Activated CD4-positive, alpha-beta T cell treated with anti-CD3 and anti-CD28 coated beads, Interleukin-2, amount 50 U/mL, for 24 hours (primary cell): Measurements from ENCODE around the gene UBE2L5.
A peak's percentile ranks its signal among the peaks of the same experiment; 100 is the strongest.

Source experiments
- DNase-seq, 2 donors: peaks; one replicate each; pipeline ENCODE4 v3.0.0-alpha.2; 2020; ENCODE audit warnings: low read depth in 1 of 2, low spot score in 1 of 2

The UBE2L5 gene

DNA sequence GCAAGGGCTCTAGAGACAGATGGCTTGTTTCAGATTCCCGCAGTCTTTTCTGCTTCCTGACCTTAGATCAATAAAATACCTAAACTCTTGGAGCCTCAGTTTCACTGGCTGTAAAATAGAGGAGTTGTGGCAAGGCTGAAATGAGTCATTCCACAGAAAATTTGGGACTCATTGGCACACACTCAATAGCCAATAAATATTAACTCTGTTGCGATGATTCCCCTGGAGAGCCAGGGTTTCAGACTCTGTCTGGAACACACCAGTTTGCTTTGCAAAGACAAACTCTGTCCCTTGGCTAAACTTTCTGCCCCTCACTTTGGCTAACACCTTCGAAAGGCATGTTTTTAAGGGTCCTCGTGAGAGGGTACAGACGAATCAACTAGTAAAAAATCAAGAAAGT lies 18.1 kb upstream of the UBE2L5 start:
- DNase-seq: no peak

DNA sequence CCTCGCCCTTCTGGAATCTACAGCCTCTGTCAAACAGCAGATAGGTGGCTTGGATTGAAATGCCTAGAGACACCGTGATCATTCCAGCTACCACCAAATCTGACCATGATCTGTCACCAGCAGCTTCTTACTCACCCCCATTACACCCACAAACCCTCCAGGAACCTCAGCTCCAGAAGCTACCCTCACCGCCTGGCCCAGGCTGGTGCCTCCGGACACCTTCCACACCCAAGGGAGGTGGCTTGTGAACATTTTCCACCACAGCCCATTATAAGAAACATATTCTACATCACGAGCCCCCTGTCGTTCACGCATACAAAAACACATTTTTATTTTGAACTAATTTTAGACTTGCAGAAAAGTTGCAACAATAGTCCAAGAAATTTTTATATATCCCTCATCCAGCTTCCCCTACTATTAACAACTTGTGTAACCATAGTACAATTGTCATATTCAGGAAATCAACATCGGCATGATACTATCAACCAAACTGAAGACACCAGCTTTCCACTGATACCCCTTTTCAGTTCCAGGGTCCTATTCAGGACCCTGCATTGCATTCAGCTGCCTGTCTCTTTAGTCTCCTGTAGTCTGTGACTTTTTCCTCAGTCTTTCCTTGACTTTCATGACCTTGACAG lies 15.4 kb upstream of the UBE2L5 start:
- no peak for DNase-seq

DNA sequence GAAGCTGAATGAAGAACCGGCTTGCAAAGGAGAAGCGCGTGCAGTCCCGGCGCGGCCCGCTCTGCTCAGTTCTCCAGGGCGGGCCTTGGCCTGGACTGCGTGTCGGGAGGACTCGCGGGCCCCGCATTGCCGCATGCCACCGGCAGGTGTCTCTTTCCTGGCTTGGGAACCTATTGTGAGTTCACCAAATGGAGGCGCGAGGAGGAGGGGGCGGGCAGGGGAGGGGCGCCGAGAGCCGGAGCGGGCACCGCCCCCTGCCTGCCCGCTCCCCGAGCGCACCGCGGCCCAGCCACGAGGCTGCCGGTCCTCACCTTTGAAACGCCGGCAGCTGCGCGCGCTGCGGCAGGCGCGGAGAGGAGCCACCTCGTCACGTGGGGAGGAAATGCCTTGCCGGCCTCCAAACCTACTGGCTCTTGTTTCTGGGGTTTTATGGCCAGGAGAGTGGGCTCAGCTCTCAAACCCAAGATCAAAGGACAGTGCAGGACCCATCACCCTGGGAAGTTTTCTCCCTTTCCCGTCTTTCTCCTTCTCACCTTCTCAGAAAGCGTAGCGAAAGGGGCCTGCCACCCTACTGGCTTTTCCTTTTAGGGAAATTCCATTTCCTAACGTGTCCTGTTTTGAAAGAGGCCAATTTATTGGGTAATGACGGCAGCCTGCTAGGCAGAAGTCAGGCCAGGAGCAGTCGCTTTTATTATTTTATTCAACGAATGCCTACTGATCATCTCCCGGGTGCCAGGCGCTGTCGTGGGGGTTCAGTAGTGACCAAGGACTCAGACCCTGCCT lies 13.8 kb upstream of the UBE2L5 start:
- peak; percentile 84 to 89 for DNase-seq

DNA sequence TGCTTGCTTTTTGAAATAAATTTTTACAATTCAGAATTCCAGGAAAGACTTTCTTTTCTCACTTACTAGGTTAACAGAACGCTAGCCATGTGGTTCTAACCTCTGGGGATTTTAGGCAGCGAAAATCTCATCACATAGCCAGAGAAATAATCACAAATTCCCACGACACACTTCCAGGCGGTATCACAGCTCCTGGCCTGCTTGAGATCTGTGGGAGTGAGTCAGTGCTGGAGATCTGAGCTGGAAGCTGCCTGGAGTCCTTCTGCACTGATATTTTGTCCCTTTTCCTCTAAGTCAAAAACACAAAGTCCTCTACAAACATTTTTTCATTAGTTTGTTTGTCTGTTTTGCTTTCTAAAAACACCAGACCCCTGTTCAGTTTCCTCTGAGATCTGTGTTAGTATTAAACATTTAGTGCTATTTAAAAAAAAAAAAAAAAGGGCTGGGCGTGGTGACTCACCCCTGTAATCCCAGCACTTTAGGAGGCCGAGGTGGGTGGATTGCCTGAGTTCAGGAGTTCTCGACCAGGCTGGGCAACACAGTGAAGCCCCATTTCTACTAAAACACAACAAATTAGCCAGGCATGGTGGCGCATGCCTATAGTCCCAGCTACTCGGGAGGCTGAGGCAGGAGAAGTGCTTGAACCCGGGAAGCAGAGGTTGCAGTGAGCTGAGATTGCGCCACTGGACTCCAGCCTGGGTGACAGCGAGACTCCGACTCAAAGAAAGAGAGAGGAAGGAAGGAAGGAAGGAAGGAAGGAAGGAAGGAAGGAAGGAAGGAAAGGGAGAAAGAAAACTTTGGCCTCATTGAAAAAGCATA lies 12.2 kb upstream of the UBE2L5 start:
- no peak for DNase-seq

DNA sequence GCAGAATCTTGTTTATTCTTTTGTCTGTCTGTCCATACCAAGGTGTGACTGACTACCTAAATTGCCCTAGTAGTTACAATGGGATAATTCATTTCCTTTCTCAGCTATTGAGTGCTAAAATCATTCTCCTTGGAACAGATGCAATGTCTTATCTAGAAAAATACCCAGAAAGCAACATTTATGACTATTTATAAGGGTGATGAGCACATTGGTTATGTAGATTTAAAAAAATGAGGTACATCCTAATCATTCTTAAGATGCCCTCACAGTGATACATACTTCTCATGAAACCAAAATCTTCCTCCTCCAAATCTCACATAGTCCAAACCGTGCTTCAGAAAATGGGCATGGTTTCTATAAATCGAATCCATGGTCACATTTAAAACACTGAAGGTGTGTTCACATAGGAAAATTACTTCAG lies 11.6 kb upstream of the UBE2L5 start:
- no peak for DNase-seq

DNA sequence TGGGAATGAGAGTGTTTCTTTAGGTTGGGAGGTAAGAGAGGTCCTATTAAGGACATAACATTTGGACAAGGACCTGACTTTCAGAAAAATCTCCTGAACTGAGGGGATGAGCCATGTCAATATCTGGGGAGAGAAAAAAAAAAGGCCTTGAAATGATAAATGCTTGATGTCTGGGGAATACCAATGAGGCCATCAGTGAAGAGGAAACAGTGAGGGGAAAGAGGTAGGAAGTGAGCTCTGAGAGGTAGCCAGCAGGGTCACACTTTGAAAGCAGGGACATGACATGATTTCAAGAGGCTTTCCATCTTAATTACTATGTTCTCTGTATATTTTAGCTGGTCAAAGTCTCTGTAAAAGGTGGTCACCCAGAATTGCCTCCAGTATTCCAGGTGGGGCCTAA lies 9.9 kb upstream of the UBE2L5 start:
- no peak for DNase-seq

DNA sequence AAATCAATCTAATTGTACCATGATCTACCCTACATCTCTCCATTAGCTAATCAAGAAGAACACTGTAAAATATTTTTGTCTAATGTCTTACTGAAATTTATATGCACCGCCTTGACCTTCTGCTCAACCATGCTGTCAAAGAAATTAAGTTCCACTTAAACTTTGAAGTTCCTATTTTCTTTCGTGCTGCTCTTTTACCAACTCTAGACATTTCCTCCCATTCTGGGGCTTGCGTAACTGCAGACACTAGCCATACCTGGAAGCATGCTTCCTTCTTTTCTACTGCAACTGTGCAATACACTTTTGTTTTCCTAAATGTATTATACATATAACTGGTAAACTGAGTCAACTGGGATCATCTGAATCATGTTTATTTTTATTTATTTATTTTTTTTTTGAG lies 8.5 kb upstream of the UBE2L5 start:
- DNase-seq: no peak

DNA sequence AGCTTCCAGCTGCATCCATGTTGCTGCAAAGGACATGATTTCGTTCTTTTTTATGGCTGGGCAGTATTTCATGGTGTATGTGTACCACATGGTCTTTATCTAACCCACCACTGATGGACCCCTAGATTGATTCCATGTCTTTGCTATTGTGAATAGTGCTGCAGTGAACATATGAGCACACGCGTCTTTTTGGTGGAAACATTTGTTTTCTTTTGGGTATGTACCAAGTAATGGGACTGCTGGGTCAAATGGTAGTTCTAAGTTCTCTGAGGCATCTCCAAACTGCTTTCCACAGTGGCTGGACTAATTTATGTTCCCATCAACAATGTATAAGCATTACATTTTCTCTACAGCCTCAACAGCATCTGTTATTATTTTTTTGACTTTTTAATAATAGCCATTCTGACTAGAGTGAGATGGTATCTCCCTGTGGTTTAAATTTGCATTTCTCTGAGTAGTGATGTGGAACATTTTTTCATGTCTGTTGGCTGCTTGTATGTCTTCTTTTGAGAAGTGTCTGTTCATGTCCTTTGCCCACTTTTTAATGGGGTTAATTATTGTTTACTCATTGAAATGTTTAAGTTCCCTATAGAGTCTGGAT lies 6.8 kb upstream of the UBE2L5 start:
- no peak for DNase-seq

DNA sequence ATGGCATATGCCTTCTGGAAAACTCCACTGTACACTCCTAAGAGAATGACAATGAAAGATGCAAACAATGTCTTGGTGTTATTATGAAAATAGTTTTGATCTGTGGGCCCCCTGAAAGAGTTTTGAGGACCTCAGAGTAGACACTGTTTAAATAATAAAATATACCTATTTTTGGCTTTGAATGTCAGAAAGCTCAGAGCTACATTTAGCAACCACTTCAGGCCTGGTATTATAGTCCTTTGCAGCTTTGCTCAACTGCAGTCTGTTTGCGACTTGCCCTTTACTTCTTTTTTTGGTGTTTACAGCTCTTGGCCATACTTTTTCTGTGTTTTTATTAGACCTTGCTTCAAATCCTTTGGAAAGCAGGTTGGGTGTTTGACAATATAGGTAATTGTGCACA lies 5.8 kb upstream of the UBE2L5 start:
- DNase-seq: no peak

DNA sequence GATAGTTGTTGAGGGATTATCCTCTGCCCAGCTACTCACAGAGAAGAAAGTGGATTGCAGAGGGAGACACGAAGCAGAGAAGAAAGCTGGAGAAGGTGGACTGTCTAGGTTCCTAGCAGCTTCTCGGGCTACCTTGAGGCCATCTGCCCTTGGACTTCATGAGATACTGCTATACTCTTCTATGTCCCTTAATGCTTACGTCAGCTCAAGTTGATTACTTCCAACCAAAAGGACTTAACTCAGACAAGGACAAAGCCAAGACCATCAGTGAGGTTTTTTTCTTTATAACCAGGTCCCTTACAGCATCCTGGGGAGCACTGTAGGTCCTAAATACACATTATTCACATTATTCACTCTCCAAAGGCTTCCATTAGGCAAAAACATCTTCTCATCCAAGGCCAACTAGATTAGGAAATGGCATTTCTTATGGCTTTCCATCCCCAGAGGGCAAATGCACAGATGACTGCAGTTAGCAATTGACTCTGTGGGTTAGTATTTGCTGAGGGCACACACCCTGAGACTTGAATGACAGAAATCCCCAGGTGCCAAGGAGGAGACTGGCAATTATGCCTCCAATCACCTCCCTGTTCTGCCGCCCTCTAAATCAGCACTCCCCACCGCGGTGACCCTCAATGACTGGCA lies 4.1 kb upstream of the UBE2L5 start:
- DNase-seq: no peak

DNA sequence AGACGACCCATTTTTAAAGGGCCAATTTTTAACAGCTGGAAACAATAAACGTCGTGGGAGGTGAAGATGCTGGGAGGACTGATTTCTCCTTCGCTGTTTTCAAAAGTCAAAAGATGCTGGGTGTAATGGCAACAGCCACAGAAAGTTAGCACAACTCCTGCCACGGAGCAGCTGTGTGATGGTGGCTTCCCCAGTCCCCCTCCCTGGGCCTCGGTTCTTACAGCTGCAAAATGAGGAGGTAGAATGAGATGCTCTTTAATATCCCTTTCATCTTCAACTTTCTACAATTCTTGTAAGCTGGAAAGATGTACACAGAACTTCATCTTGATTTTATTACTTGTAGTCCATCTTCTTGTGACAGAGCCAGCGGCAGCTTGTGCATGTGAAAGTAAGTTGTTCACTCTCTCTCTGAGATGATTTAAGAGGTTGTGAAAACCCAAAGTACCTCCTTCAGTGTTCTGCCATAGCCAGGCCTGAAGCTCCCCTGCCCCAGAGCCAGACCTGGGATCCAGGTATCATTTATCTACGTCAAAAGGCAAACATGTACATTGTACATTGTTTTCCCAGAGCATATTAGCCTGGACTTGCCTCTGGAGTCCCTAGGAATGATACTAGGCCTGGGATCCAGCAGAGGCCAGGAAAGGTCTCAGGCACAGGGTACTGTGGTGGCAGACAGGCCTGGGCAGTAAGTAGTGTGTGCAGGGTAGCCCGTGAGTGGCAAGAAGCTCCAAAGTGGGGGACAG lies 3.4 kb upstream of the UBE2L5 start:
- DNase-seq: no peak

DNA sequence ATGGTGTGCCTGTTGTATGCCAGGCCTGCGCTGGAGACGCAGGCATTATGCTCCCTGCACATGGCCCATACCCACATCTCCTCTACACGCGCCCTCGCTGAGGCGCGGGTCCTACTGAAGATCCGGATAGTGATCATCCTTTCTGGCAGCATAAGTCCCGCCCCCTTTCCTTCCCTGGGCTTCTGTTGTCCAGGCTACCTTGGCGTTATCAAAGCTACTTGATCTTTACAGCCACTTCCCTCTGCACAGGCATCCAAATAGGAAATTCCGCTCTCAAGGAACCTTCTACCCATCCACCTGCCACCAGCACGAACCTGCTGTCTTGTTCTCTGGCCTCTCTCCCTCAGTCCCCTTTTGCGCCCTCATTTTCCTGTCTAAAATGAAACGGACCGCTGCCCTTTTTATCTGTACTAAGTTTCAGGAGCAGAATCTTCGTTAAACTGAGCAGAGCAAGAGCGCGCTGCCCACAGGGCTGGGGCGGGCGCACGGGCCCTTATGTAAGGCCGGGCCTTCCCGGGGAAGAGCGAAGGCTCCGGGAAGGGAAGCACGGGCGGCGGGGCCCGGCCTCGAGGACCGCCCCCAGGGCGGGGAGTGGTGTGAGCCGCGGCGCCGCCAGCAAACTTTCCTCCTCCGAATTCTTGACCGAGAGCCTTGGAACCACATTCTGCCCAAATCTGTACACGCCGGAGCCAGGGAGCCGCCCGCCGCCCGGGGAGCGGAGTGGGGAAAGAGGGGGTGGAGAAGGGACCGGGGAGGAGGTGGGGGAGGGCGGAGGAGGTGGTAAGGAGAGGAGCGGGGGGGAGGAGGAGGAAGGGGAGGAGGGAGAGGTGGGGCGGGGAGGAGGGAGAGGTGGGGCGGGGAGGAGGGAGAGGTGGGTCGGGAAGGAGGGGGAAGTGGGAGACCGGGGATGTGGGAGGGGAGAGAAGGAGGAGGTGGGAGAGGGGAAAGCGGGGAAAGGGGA lies 920 bp upstream of the UBE2L5 start:
- DNase-seq: peak in 1 of 2 donors; percentile 10

DNA sequence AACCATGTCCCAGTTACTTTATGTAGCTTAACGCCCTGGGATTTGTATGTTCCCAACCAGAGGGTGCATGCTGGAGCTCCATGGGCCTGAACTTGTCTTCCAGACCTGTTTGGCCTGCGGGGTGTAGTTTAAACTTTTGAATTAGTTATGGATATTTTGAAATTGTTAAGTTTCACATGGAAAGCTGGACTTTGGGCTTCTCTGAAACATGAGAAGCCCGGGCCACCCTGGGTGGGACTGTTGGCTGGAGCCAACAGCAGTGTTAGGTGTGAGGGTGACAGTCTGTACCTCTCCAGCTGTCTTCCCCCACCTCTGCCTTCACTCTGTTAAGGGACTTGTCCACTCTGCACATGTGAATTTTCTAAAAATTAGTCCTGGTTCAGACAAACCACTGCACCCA lies 1.6 kb downstream of the UBE2L5 start:
- DNase-seq: no peak

DNA sequence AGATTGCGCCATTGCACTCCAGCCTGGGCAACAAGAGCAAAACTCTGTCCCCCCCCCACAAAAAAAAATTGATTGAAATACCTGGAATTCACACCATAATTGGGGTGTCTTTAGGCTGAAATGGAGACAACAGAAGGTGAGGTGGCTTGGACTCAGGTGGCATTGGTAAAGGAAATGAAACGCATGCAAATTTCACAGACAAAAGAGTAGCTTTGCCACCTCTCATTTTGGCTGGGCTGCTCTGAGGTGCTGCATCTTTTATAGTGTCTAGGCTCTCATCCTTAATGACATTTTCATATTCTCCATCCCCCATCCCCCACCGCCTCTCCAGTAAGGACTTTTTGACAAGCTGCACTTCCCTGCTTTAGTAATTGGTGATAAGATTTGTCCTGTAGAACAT lies 6.9 kb downstream of the UBE2L5 start:
- no peak for DNase-seq

DNA sequence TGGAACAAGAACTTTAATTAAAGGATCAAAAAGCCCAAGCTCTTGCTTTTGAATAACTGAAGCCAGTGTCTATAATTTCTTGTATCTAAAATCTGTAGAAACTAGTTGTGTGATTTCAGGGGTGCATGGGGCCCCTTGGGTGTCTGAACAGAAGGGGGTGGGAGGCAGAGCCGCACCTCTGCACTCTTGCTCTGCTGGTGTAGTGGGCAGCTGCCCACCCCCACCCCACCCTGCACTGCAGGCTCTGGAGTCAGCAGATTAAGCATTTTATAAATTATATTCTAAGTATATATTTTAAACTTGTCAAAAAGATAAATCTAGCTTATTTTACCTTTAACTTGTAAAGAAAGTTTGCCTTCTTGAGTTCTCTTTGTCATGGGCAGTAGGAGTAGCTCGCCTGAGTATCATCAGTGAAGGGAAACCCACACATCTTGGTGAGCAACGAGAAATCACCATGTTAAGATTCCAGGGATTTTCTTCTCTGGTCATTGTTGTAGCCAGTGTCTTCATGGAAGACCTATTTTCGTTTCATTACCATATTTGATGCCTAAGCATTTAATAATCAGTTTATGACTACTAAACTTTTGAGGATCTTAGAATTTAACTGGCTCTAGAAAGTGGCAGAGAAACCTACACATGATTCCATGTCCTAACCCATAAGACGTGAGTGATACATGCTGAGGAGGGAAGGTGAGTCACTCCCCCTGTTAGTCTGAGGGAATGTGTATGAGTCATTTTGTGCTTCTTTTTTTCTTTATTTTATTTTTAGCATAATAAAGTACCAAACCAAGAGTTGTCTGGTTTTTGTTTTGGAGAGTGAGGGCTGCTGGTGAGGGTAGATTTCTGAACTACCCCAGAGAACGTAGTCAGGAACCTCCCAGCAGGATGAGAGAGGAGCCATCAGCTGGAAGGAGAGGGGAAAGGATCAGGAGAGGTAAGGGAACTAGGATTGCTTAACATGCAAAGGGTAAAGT lies 7.7 kb downstream of the UBE2L5 start:
- peak in 1 of 2 donors; percentile 57 for DNase-seq

DNA sequence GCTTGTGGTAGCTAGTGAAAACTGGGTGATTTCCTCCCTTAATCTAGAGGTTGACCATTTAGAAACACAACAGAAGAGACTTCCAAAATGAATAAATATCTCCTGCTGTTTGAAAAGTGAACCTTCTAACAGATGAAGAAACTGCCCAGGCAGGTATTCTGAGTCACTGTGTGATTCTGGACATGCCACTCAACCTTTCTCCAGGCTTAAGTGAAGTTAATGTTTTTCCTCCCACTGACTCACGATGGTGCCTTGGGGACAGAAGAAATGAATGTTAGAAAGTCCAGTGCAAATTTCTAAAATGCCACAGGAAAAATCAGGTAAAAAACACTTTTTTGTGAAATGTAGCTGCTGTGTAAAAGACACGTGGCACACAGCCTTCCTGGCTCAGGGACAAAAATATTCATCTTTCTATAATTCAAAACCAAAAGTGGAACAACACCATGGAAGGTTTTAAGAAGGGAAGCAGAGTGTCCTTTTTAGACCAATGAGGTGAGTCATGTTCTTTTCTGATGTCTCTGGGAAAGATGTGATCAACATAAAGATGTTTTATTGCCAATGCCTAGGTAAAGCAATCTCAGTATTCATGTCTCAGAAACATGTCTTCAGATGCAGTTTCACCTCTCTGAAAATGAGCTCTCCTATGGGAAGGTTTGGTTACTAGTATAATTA lies 9.1 kb downstream of the UBE2L5 start:
- DNase-seq: no peak

DNA sequence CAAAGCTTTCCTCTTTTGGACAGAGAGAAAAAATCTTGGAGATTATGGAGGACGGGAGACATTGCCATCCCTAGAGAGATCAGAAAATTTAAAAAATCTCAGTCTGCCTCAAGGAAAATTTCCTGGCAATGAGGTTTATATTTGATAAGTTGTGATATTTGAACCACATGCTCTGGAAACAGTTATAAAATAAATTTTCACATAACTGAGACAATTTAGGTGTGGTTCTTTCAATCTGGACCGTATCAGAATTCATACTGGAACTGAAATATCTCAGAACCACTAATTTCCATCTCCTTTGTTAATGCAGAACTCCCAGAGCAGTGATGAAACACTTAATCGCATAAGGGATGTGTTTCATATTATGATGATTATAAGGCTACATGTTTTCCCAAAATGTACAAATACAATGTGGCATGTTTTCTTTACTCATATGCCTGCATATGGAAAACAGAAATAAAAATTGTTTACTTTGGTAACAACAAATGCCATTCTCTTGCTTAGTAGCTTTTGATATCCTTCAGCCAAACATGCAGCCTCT lies 13.7 kb downstream of the UBE2L5 start:
- no peak for DNase-seq
